ENCODE measurements around the gene HECTD4.
"Not testable (repeated sequence)": the region's sequence is repeated elsewhere in the genome, so short reads cannot be mapped to it uniquely, and the experiment has no call there.

HECTD4 gene

GRCh38 chr12:112236386-112236785 lies 145.8 kb downstream of the HECTD4 start:
- TF ChIP-seq CTCF (conservative IDR thresholded peaks at IDR 0.05): no peak
- H3K27ac ChIP-seq: no peak overlapping the region

DNA sequence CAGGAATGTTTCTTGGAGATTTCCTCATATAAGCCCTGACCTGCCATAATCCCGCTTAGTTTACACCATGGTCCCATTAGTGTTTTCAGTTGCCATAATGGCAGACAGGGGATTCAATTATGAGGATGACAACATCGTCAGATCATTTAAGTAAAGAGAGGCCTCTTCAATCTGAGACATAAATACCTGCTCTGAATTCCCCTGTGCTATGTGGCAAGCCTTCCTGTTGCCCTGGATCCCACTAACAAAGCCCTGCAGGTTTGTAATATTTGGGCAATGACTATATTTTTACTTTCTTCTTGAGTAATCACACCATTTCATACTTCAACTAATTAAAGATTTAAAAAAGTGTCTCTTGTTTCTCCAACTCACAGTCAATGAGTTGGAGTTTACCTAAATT lies 147.9 kb downstream of the HECTD4 start:
- no peak for TF ChIP-seq CTCF (conservative IDR thresholded peaks at IDR 0.05)
- H3K27ac ChIP-seq: no peak overlapping the region

GRCh38 chr12:112233242-112233641 lies 149.0 kb downstream of the HECTD4 start:
- TF ChIP-seq CTCF (conservative IDR thresholded peaks at IDR 0.05): no peak
- no peak overlapping the region for H3K27ac ChIP-seq

GRCh38 chr12:112230136-112230535 lies 152.1 kb downstream of the HECTD4 start:
- TF ChIP-seq CTCF (conservative IDR thresholded peaks at IDR 0.05): no peak
- H3K27ac ChIP-seq: no peak overlapping the region

DNA sequence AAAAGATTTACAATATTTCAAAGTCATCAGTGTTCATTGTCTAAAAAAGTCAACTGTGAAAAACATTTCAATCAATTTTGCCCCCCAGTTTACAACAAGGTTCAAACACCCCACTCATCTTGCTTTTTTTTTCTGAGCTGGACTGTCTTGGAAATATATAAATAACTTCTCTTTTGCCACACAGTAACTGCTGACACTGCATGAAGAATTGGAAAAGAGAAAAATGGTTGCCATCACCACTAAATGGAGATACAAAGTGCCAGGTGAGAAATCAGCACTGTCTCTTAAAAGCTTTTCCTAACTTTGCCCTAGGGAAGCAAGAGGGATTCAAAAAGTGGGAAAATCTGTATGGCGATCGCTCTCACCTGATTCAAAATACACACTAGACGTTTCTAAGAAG lies 155.5 kb downstream of the HECTD4 start:
- no peak overlapping the region for H3K27ac ChIP-seq
- no peak for TF ChIP-seq CTCF (conservative IDR thresholded peaks at IDR 0.05)

GRCh38 chr12:112220628-112221027 lies 161.6 kb downstream of the HECTD4 start:
- not testable (repeated sequence) for H3K27ac ChIP-seq

- H3K27ac ChIP-seq: no peak overlapping the region
- no peak for TF ChIP-seq CTCF (conservative IDR thresholded peaks at IDR 0.05)
Observed at GRCh38 chr12:112219195-112219594, 163.0 kb downstream of the HECTD4 start.

DNA sequence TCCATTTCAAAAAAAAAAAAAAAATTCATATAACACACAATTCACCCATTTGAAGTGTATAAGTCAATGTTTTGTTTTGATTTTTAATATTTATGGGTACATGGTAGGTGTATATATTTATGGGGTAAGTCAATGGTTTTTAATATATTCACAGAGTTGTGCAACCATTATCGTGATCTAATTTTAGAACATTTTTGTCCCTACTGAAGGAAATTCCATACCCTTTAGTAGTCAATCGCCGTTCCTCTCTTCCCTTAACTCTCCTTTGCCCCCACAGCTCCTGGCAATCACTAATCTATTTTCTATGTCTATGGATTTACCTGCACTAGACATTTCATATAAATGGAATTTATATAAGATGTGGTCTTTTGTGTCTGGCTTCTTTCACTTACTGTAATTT lies 164.1 kb downstream of the HECTD4 start:
- H3K27ac ChIP-seq: no peak overlapping the region
- TF ChIP-seq CTCF (conservative IDR thresholded peaks at IDR 0.05): no peak
